Bone marrow (tissue), 2 donors: Measurements from ENCODE around the gene POLN.

Experiments used
- DNase-seq, 2 donors: peaks; one replicate each; lab custom pipeline; 2025; lab: John Stamatoyannopoulos, UW

POLN gene

DNA sequence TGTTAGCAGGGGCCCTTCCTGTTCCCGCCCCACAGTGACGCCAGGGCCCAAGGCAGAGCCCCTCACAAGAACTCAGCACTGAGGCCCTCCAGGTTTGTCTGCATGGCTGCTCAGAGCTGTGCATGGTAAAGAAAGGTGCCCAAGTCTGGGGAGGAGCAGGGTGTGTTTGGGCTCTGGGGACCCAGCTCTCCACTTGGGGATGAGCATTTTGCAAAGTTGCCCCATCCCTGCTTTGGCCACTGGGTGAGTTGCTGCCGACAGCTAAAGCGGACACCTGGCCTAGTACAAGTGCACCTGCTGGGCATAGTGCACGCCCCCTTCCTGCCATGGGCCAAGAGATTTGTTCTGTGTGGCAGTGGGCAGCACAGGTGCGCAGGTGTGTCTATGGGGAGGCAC is 22.0 kb upstream of the POLN start:
- DNase-seq = no peak

DNA sequence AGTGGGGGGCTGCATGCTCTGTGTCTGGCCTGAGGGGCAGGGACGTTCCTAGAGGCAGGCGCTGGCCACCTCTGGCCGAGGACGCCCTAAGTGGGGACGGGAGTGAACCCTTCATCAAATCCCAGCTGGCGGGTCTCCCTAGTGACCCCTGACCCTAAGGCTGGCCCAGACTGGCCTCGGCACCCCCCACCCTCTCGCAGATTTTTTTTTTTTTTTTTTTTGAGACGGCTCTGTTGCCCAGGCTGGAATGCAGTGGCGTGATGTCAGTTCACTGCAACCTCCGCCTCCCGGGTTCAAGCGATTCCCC is 21.0 kb upstream of the POLN start:
- no peak for DNase-seq

- peak; percentile 86 to 97 for DNase-seq
Observed at GRCh38 chr4:2262145-2262943, 20.4 kb upstream of the POLN start.

DNA sequence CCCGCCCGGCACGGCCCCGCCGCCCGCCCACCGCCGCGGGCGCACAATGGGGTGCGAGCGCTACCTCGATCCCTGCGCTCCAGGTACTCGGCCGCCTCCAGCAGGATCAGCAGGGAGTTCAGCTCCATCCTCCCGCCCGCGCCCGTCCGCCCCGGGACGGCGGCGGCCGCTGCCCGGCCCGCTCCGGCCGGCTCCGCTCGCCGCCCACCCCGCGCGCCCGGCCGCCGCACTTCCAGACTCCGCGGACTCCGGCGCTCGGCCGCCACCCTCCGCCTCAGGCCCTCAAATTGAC is 19.9 kb upstream of the POLN start, which contains the start of gene MXD4:
Gene MXD4 (minus strand): TSS at position 257 of the 292 bp plus-strand sequence. CDS start 129 bp downstream, at position 128.
- no peak for DNase-seq

DNA sequence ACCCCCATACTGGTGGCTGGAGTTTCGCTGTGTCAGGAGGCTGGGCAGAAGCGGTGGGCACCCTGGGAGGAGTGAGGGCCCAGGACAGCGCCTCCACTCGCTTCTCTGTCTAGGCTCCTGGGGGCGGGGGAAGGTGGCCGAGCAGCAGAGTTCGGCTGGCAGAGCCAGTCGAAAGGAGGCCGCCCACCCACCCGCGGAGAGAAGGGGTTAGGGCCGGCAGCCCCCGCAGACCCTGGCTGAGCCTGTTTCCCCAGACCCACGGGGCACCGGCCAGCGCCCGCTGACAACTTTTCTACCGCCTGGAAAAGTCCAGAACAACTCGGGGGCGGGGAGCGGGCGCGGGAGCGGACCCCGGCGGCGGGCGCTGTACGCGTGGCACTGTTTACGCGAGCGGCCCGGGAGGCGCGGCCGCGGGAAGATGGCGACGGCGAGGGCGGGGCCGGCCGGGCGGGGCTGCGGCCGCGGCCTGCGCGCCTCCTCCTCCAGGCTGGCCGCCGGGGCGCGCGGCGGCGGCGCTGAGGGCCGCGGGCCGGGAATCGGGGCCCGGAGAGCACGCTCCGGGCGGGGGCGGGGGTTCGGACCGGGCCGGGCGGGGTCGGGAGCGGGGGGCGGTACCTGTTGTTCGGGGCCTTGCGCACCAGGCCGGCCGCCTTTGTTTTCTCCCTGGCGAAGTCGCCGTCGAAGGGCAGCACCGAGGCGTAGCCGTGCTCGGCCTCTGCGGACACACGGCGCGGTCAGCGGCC is 19.4 kb upstream of the POLN start:
- no peak for DNase-seq

- no peak for DNase-seq
Observed at GRCh38 chr4:2260344-2261109, 18.6 kb upstream of the POLN start.

GRCh38 chr4:2259541-2260343 is 17.8 kb upstream of the POLN start:
- DNase-seq = no peak

- DNase-seq = no peak
Observed at GRCh38 chr4:2259036-2259540, 17.2 kb upstream of the POLN start.

DNA sequence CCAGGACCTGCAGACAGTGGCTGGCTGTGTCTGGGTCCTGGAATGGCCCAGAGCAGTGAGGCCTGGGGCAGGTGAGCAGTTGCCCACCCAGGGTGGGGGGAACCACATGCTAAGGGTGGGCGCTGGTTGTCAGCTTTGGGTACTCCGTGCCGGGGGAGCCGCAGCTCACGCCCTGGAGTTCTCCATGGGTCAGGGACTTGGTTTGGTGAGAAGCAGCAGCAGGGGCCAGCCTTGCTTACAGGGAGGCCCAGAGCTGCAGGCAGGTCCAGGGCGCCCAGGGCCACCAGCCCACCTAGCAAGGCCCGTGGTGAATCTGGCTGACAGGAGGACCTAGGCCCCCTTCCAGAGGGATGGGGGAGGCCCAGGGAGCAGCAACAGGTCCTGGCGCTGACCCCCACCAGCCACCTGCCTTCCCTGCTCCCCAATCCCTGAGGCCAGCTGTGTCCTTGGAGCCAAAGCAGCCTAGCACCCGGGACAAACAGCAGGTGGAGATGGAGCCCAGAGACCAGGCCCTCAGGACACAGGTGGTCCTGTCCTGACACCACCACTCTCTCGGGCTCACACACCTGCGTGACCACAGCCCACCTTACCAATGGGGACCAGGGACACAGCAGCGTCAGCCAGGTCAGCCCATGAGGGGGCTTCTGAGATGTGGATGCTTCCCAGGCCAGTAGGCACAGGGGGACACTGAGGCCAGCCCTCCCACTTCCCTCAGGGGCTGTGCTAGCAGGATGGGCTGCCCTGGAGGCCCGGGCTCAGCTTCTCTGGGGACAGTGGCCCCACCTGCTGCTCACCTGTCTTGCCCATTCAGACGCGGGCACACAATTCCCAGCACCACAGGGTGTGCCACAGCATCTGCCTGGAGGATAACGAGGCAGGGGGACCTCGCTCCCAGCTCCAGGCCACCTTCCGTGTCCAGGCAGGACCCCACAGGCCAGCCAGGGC is 16.4 kb upstream of the POLN start:
- no peak for DNase-seq

GRCh38 chr4:2257361-2258081 is 15.6 kb upstream of the POLN start:
- DNase-seq = no peak

DNA sequence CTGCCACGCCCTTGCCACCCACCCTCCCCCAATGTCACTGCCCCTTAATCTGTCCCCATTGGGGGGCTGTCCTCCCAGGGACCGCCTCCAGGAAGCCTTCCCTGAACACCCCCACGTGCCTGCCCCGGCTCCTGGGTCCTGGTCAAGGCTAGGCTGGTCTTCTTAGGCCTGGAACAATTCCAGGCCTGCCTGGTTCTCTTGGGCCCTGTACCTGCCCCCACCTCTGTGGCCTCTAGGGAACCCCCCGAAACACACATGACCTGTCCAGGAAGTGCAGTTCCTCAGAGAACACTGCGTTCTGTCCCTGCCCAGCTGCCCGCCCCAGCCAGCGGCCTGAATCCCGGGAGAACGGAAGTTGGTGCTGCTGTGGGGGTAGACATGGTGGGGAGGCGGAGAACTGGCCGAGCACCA is 14.9 kb upstream of the POLN start:
- DNase-seq = no peak

DNA sequence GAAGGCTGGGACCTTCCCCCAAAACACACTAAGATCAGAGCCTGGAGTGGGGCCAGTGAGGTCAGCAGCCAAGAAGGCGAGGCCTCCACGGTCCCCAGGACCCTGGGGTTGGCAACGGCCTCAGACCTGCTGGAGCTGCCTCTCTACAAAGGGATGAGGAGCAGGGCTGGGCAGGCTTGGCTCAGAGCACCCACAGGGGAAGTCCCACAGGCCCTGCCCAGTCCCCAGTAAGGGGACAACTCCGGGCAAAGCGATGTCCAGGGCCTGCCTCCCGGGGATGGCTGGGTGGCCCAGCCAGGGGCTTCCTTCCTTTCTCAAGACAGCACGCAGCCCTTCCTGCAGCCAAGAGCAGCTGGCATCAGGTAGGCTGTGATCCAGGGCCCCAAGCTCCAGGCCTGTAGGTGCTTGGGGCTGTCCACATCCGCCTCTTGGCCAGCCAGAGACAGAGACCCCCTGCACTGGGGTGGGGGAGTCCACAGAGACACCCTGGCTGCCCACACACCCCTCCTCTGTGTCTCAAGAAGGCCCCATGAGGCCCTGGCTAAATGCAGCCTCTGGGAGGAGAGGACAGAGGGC is 14.3 kb upstream of the POLN start:
- no peak for DNase-seq

DNA sequence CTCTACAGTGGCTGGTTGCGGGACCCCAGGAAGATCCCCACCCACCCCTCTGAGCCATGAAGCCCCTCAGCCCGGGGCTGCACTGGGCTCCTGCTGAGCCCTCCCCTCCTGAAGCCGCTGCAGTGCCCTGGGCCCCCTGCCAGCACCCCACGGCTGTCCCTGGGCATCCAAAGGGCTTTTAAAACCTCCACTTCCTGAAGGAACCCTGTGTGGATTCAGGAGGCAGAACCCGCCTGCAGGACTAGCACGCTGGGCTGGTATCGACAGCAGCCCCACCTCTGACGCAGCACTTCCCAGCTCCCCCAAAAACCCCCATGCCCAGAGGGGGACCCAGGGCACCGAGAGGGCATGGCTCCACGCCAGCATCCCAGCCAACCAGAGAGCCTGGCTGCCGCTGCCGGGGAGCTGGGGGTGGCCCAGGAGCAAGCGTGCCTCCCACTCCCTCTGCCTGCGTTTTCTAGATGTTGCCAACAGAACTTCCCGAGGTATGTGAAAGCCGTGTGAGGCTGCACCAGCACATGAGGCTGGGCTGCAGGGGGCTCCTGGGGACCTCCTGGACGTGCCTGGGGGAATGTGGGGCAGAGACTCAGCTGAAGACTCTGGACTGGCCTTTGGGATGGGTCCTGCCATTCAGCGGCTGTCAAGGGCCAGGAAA is 13.7 kb upstream of the POLN start:
- DNase-seq = no peak

- DNase-seq = no peak
Observed at GRCh38 chr4:2254665-2255500, 13.0 kb upstream of the POLN start.

- DNase-seq = no peak
Observed at GRCh38 chr4:2253160-2254084, 11.5 kb upstream of the POLN start.

GRCh38 chr4:2252530-2253091 is 10.7 kb upstream of the POLN start:
- DNase-seq = no peak
